A673 (cell line): ENCODE measurements around the gene MMP12. TPM values are rescaled to one million over a fixed set of nuclear protein-coding genes. Genes with fewer than 3 reads are reported as not detected.

ENCODE experiments used
- BruUV-seq: library from RNA; stranded (reverse); fragments of 400-500 nt; replicated peaks from 2 replicates; lab custom pipeline; 2021; lab: Mats Ljungman, UMichigan
- CTCF ChIA-PET: fragments of 300-600 bp; sonication (Branson Sonifier 250); formaldehyde crosslinking; loops from one replicate; lab custom pipeline; 2022; ENCODE audit warnings: antibody characterized with exemption; lab: Charles Lee
- POLR2A ChIA-PET: fragments of 300-600 bp; sonication (Branson Sonifier 250); formaldehyde crosslinking; loops from one replicate; lab custom pipeline; 2022; ENCODE audit warnings: antibody characterized with exemption; ENCODE audit not compliant: low non-redundant PET; lab: Charles Lee
- DNase-seq: peaks from one replicate; pipeline ENCODE4 v3.0.0-alpha.2; 2015; ENCODE audit warnings: low spot score
- H3K27ac ChIP-seq: fragments of 200-600 bp; sonication (generic); 2 replicates; pipeline ENCODE4 v1.5.1; 2016; ENCODE audit warnings: mixed run types, low read depth, mild to moderate bottlenecking, mixed read lengths, antibody characterized with exemption, low read length; ENCODE audit not compliant: poor library complexity, severe bottlenecking
- H3K27me3 ChIP-seq: fragments of 200-600 bp; sonication (generic); replicated peaks from 2 replicates; pipeline ENCODE4 v1.6.1; 2017; ENCODE audit warnings: mixed run types, low read depth, mild to moderate bottlenecking, mixed read lengths, antibody characterized with exemption, low read length; ENCODE audit not compliant: insufficient read depth, poor library complexity
- H3K36me3 ChIP-seq: fragments of 200-600 bp; sonication (generic); 2 replicates; pipeline ENCODE4 v1.6.1; 2016; ENCODE audit warnings: mixed run types, mild to moderate bottlenecking, mixed read lengths, antibody characterized with exemption, low read length; ENCODE audit not compliant: insufficient read depth, poor library complexity, severe bottlenecking
- H3K4me1 ChIP-seq: fragments of 200-600 bp; sonication (generic); 2 replicates; pipeline ENCODE4 v1.6.1; 2017; ENCODE audit warnings: mixed run types, mild to moderate bottlenecking, mixed read lengths, antibody characterized with exemption, low read length; ENCODE audit not compliant: insufficient read depth, poor library complexity, severe bottlenecking
- H3K4me3 ChIP-seq: fragments of 200-600 bp; sonication (generic); 2 replicates; pipeline ENCODE4 v1.5.1; 2016; ENCODE audit warnings: low read depth, mixed run types, mild to moderate bottlenecking, mixed read lengths, low read length; ENCODE audit not compliant: poor library complexity, severe bottlenecking
- H3K9me3 ChIP-seq: fragments of 200-600 bp; sonication (generic); 2 replicates; pipeline ENCODE4 v1.6.1; 2016; ENCODE audit warnings: mixed run types, low read depth, mild to moderate bottlenecking, mixed read lengths, antibody characterized with exemption, low read length; ENCODE audit not compliant: poor library complexity, severe bottlenecking
- EZH2 ChIP-seq: fragments of 200-600 bp; sonication (generic); IDR thresholded peaks from 2 replicates; pipeline ENCODE4 v1.6.1; 2017; ENCODE audit warnings: borderline replicate concordance, low read depth, mild to moderate bottlenecking, mixed read lengths, antibody characterized with exemption, low read length; ENCODE audit not compliant: poor library complexity, severe bottlenecking
- intact Hi-C: fragments of 100-400 bp; cut with micrococcal nuclease; formaldehyde crosslinking; loops from one replicate; pipeline ENCODE4 v1.10.0; 2022; ENCODE audit not compliant: unreplicated experiment
- total RNA-seq: library from RNA; stranded (reverse); gene quantifications from 2 replicates; pipeline ENCODE4 v1.2.3, GENCODE V29; 2021
- TF ChIP-seq, protein P1 (sequence below): fragments of 300-800, 200-600 bp; sonication (generic); conservative IDR thresholded peaks from 2 replicates; pipeline ENCODE4 v1.5.1; 2017; ENCODE audit warnings: low read depth, mild to moderate bottlenecking, antibody characterized with exemption, low read length, moderate library complexity, mixed read lengths

Gene MMP12
- total RNA-seq, 1 experiment from 2014 or later = 0.19 TPM

DNA sequence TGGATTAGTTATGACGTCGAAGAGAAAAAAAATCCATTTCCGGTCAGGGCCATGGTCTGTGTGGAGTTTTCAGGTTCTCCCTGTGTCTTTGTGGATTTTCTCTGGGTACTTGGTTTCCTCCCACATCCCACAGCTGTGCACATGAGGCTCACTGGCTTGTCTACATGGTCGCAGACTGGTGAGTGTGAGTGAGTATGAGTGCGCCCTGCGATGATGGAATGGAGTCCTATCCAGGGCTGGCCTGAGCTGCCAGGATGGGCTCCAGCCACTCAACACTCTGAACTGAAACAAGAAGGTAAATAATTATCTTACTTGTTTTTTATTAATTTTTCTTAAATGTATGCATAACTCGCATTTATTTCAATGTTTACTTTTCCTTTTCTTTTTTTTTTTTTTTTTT is 42.2 kb downstream of the MMP12 start:
- Histone ChIP-seq H3K27me3 (no peaks in the 10 kb centered on the region), H3K4me1 (peaks cover 34% of the 10 kb centered on the region), H3K4me3 (no peak overlapping the region), H3K9me3 (no peaks in the 10 kb centered on the region), H3K36me3 (no peaks in the 10 kb centered on the region), H3K27ac (no peak overlapping the region)
- no peak for DNase-seq
- POLR2A ChIA-PET = no interaction called here
- CTCF ChIA-PET = no interaction called here
- TF ChIP-seq, protein P1, sequence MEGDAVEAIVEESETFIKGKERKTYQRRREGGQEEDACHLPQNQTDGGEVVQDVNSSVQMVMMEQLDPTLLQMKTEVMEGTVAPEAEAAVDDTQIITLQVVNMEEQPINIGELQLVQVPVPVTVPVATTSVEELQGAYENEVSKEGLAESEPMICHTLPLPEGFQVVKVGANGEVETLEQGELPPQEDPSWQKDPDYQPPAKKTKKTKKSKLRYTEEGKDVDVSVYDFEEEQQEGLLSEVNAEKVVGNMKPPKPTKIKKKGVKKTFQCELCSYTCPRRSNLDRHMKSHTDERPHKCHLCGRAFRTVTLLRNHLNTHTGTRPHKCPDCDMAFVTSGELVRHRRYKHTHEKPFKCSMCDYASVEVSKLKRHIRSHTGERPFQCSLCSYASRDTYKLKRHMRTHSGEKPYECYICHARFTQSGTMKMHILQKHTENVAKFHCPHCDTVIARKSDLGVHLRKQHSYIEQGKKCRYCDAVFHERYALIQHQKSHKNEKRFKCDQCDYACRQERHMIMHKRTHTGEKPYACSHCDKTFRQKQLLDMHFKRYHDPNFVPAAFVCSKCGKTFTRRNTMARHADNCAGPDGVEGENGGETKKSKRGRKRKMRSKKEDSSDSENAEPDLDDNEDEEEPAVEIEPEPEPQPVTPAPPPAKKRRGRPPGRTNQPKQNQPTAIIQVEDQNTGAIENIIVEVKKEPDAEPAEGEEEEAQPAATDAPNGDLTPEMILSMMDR = no peak
- no peak for TF ChIP-seq EZH2
- intact Hi-C loops = no loop called here
- no TSS peak for BruUV-seq

DNA sequence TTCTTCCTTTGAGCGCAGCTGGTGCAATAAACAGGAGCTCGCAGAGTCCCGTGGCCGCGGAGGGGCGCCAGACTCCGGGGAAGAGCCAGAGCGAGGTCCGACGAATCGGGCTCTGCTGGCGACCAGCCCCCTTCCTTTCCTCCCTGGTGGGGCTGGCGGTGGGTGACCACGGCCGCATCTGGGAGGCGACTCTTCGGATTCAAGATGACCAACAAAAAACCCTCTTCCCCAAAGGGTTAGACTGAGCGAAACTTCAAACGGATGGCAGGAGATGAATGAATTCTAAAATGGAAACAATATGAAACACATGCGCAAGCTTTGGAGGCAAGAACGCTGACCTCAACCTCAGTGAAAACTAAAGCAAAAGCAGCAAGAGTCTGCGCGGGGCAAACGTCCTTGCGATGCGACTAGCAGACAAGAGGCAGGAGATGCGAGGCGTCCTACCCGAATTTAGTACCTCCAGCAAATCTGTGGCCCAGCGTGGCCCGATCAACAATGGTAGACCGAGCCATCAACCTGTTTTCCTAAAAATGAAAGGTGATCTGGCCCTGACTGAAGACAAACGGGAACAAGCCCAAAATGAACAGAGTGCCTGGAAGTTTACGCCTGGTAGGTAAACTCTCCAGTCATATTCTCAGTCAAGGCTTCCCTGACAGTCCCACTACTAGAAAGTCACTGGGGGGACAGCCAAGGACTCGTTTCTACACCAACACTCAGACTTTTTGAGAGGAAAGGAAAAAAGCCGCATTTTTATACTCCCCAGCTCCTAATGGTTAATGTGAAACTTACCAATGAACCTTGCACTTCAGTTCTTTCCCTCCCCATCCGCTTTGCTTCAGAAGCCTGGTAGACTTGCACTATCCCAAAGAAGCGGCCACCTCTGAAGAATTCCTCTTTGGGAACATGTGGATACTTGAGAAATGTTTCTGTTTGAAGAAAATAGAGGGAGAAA is 43.0 kb downstream of the MMP12 start:
- ChIA-PET POLR2A (no interaction called here), CTCF (no interaction called here)
- no peak for TF ChIP-seq EZH2
- TF ChIP-seq, protein P1 = no peak
- H3K4me1 ChIP-seq = peaks cover 28% of the 10 kb centered on the region
- BruUV-seq = no TSS peak
- no peaks in the 10 kb centered on the region for H3K9me3 ChIP-seq
- no peak overlapping the region for H3K4me3 ChIP-seq
- DNase-seq = no peak
- no peak overlapping the region for H3K27ac ChIP-seq
- intact Hi-C loops = no loop called here
- no peaks in the 10 kb centered on the region for H3K27me3 ChIP-seq
- no peaks in the 10 kb centered on the region for H3K36me3 ChIP-seq

DNA sequence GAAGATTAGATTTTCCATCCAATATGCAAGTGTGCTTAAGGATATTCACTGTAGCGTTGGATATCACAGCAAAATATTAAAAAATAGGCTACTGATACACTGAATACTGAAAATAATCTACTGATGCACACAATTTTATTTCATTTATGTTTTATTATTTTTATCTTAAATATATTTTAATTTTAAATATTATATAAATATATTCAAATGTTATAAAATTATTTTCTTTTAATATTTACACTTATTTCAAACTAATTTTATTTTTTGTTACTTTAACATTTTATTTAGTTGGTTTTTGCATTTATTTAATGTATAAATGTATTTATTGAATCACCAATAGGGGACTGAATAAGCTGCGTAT is 43.7 kb downstream of the MMP12 start:
- Histone ChIP-seq H3K9me3 (no peaks in the 10 kb centered on the region), H3K4me1 (peaks cover 22% of the 10 kb centered on the region), H3K36me3 (no peaks in the 10 kb centered on the region), H3K27me3 (no peaks in the 10 kb centered on the region), H3K27ac (no peak overlapping the region), H3K4me3 (no peak overlapping the region)
- intact Hi-C loops = no loop called here
- no peak for DNase-seq
- TF ChIP-seq EZH2 = no peak
- TF ChIP-seq, protein P1 = no peak
- ChIA-PET POLR2A (no interaction called here), CTCF (no interaction called here)
- no TSS peak for BruUV-seq
